DOHH2 (cell line): ENCODE measurements around the gene CCDC137.

Source experiments
- EZH2phosphoT487 ChIP-seq: fragments of 200-600 bp; sonication (generic); IDR thresholded peaks from 2 replicates; pipeline ENCODE4 v1.6.1; 2017; ENCODE audit warnings: borderline replicate concordance, mild to moderate bottlenecking, antibody characterized with exemption, low read length, moderate library complexity, mixed read lengths
- TF ChIP-seq, protein P1 (sequence below): fragments of 200-600 bp; sonication (generic); IDR thresholded peaks from one replicate; pipeline ENCODE4 v1.5.1; 2014; ENCODE audit warnings: antibody characterized with exemption, mild to moderate bottlenecking, low read depth, low read length; ENCODE audit not compliant: poor library complexity, severe bottlenecking

DNA sequence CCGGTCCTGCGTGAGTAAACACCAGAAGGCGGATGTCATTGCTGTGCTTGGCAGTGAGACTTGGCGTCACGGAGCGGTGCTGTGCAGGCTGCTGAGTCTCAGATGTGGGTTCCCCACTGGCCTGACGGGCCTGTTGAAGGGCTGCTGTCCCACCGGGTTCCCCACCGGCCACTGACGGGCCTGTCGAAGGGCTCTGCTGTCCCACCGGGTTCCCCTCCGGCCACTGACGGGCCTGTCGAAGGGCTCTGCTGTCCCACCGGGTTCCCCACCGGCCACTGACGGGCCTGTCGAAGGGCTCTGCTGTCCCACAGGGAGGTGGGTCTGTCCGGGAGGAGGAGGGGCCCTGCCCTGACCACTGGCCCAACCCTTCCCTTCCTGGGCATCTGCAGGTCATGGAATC is 20.1 kb downstream of the CCDC137 start:
- TF ChIP-seq, protein P1, sequence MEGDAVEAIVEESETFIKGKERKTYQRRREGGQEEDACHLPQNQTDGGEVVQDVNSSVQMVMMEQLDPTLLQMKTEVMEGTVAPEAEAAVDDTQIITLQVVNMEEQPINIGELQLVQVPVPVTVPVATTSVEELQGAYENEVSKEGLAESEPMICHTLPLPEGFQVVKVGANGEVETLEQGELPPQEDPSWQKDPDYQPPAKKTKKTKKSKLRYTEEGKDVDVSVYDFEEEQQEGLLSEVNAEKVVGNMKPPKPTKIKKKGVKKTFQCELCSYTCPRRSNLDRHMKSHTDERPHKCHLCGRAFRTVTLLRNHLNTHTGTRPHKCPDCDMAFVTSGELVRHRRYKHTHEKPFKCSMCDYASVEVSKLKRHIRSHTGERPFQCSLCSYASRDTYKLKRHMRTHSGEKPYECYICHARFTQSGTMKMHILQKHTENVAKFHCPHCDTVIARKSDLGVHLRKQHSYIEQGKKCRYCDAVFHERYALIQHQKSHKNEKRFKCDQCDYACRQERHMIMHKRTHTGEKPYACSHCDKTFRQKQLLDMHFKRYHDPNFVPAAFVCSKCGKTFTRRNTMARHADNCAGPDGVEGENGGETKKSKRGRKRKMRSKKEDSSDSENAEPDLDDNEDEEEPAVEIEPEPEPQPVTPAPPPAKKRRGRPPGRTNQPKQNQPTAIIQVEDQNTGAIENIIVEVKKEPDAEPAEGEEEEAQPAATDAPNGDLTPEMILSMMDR = no peak
- no peak for TF ChIP-seq EZH2phosphoT487
